GM10266 (cell line): ENCODE measurements around the gene TSHZ2.

Source experiments
- DNase-seq: peaks from one replicate; pipeline ENCODE4 v3.0.0; 2012; ENCODE audit errors: extremely low spot score
- TF ChIP-seq, protein P1 (sequence below): IDR thresholded peaks from 2 replicates; pipeline ENCODE4 v1.5.1; 2012; ENCODE audit warnings: mild to moderate bottlenecking, low read depth; ENCODE audit not compliant: control insufficient read depth, insufficient read depth; ENCODE audit errors: missing control alignments

TSHZ2 gene

DNA sequence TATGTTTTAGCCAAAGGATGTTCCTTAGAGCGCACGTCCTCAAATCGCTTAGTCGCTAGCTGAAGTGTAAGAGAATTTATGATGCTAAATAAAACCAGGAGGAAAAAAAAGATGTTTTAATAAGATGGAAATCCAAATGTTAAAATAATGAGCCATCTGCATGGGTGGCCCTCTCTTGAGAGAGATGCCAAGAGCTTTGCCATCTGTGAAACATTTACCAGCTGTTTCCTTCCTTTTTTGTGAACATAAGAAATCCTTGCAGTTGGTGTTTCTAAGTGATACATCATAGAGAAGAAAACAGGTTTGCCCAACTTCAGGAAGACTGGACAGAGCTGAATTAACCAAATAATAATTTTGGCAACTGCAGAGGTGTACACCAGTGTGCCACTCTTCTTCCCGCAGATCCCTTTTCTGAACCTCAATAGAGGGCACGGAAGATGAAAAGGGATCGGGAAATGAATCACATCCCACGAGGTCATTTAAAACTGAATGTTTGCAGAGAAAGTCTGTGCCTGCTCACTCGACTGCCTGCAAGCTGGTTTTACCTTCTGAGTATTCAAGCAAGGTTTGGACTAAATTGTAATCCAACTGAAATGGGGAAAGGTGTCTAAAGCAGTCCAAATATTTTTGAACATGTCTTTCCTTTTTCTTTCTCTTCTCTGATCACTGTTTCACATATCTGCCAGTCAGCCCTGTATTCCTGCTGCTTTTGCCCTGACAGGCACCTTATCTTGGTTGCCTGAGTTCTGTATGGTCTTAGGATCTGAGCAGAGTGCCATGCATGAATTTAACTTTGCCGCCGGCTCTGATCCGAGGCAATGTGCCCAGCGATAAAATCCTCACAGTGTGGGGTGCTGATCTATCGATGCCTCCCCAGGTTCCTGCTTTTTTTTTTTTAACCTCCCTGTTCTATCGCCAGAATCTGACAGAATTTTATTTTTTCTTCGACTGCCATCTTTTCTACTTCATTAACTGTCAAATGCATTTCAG lies 35.5 kb upstream of the TSHZ2 start:
- TF ChIP-seq, protein P1, sequence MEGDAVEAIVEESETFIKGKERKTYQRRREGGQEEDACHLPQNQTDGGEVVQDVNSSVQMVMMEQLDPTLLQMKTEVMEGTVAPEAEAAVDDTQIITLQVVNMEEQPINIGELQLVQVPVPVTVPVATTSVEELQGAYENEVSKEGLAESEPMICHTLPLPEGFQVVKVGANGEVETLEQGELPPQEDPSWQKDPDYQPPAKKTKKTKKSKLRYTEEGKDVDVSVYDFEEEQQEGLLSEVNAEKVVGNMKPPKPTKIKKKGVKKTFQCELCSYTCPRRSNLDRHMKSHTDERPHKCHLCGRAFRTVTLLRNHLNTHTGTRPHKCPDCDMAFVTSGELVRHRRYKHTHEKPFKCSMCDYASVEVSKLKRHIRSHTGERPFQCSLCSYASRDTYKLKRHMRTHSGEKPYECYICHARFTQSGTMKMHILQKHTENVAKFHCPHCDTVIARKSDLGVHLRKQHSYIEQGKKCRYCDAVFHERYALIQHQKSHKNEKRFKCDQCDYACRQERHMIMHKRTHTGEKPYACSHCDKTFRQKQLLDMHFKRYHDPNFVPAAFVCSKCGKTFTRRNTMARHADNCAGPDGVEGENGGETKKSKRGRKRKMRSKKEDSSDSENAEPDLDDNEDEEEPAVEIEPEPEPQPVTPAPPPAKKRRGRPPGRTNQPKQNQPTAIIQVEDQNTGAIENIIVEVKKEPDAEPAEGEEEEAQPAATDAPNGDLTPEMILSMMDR, result no peak
- DNase-seq, result no peak

DNA sequence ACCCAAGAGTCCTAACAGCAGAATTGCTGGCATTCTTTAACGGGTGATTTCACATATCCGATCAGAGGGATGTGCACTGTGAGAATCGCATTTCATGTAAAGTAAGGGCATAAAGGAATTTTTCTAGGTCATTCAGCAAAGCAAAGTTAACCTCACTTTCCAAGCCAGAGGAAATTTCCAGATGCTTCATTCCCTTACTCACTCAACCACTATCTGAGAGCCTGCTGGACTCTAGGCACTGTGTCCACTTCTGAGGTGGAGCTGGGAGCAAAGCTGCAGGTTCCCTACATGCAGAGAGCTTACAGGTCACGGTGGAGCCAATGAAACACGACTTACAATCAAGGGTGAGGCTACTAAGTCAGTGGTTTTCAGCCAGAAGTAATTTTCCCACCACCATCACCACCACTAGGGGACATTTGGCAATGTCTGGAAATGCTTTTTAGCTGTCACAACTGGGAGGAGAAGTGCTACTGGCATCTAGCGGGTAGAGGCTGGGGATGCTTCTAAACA lies 34.5 kb upstream of the TSHZ2 start:
- DNase-seq, result no peak
- TF ChIP-seq, protein P1, result no peak

DNA sequence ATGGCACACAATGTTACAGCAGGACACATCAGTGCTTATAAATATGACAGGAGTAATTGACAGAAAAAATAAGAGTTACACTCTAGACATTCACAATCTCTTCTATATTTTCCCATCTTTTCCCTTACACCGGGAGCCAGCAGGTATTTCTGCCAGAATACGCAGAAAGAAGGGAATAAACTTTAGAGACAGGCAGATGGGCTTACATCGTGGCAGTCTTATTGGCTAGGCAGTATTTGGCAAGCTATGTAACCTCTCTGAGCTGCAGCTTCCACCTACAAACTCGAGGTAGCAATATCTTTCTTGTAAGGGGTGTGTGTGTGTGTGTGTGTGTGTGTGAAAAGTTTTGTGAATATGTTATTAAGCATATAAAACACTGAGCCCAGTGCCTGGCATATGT lies 33.0 kb upstream of the TSHZ2 start:
- no peak for DNase-seq
- TF ChIP-seq, protein P1, result no peak

DNA sequence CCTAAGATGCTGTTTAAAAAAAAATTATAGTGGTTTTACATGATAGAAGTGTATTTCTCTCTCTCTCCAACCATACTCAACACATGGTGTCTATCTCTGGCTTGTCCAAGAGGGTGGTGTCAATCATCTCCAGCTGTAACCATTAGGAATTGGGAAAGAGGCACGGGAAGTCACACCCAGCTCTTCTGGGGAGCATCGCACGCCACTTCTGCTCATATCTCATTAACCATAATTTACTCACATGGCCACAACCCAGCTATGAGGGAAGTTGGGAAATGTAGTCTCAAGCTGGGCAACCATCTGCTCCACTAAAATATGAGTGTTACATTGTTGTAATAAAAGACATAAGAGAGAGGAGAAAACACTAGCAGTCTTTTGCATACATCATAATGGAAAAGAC lies 30.4 kb upstream of the TSHZ2 start:
- TF ChIP-seq, protein P1, result no peak
- no peak for DNase-seq

DNA sequence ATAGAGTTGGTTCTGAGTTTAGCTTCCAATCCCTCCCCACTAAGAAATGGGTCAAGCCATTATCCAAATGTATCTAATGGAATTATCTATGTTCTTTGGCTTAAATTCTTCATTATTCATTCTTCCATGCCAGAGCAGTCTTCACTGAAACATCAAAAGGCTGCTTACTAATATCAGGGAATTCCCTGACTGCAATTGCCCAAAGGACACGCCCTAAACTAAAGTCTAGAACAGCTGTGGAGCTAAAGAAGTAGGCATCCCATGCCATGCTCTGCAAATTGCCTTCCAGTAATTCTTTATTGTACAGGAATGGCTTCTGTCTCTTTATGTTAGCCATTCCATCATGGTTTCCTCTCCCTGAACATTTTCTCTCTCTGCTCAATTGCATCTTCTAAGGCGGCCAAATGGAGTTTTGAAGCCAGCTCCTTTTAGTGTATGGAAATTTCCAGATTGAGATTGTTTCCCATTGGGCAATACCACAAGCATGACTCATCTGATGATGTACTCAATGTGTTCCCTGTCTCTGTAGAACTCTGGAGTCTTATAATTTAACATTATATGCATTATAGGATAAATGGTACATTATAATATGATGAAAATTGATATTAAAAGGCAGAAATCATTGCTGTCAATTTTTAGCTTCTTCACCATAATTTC lies 28.8 kb upstream of the TSHZ2 start:
- TF ChIP-seq, protein P1, result no peak
- no peak for DNase-seq

DNA sequence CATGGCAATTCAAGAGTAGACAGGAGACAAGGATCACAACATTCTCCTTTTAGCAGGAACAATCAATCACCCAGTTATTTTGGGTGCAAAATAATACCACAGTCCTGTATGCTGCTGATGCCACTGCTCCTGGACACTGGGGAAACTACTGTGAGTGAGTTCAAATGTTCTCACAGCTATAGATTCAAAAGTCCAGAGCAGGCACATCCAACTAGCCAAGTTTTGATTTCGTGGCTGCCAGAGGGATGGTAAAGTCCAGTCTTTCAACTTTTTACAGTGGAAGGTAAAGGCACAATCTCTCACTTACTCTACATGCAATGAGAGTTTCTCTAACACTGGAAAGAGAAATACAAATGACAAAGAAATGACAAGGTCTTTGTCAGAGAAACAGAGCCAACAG lies 26.9 kb upstream of the TSHZ2 start:
- no peak for DNase-seq
- TF ChIP-seq, protein P1, result no peak
